IPS-20b (cell line): ENCODE data around the gene PLXND1.
A peak's percentile ranks its signal among the peaks of the same experiment; 100 is the strongest.

Source experiments
- H3K27ac ChIP-seq: one replicate; pipeline ENCODE4 v1.5.1; 2013; ENCODE audit warnings: low read length
- H3K27me3 ChIP-seq: 2 replicates; pipeline ENCODE4 v1.6.1; 2013; ENCODE audit warnings: mild to moderate bottlenecking, low read length, inconsistent platforms; ENCODE audit not compliant: insufficient read depth
- H3K36me3 ChIP-seq: 2 replicates; pipeline ENCODE4 v1.6.1; 2013; ENCODE audit warnings: low read depth, mild to moderate bottlenecking, inconsistent platforms, low read length, moderate library complexity; ENCODE audit not compliant: insufficient read depth
- H3K4me1 ChIP-seq: 2 replicates; pipeline ENCODE4 v1.6.1; 2013; ENCODE audit warnings: mild to moderate bottlenecking, control low read depth, inconsistent platforms, low read length, moderate library complexity; ENCODE audit not compliant: insufficient read depth
- H3K4me3 ChIP-seq: 2 replicates; pipeline ENCODE4 v1.5.1; 2013; ENCODE audit warnings: mild to moderate bottlenecking, low read length, inconsistent platforms
- H3K9ac ChIP-seq: 2 replicates; pipeline ENCODE4 v1.6.1; 2013; ENCODE audit warnings: low read depth, mild to moderate bottlenecking, inconsistent platforms, low read length, moderate library complexity
- H3K9me3 ChIP-seq: 2 replicates; pipeline ENCODE4 v1.6.1; 2013; ENCODE audit warnings: mild to moderate bottlenecking, low read depth, low read length, inconsistent platforms; ENCODE audit not compliant: insufficient read depth

Gene PLXND1

DNA sequence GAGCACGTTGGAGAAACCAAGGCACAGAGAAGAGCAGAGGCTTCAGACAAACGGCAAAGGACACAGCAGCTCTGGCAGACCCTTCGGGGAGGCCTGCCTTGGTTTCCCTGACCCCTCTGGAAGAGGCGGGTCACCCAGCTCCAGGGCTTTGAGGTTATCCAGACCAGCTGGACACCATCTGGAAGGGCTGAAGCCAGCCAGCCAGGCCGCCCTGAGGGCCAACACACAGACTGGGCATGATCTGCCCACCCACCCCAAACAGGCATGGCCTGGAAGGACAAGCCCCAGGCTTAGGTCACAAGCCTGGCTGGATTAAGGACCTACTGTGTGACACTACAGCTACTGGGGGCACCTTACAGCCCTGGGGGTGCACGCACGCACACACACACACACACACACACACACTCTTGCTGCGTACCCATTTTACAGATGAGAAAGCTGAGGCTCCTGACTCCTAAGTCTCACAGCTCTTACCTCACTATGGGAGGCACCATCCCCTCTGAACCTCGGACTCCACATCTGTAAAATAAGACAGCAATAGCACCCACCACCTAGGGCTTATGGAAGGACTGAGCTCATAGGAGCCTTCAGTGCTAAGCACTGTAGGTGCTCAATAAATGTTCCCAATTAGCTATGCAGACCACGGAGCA lies 10.8 kb downstream of the PLXND1 start:
- Histone ChIP-seq H3K36me3 (no peaks in the 10 kb centered on the region), H3K9ac (no peak overlapping the region), H3K4me3 (no peak overlapping the region), H3K4me1 (peaks cover 53% of the 10 kb centered on the region), H3K27ac (no peak overlapping the region), H3K9me3 (no peaks in the 10 kb centered on the region), H3K27me3 (no peaks in the 10 kb centered on the region)

DNA sequence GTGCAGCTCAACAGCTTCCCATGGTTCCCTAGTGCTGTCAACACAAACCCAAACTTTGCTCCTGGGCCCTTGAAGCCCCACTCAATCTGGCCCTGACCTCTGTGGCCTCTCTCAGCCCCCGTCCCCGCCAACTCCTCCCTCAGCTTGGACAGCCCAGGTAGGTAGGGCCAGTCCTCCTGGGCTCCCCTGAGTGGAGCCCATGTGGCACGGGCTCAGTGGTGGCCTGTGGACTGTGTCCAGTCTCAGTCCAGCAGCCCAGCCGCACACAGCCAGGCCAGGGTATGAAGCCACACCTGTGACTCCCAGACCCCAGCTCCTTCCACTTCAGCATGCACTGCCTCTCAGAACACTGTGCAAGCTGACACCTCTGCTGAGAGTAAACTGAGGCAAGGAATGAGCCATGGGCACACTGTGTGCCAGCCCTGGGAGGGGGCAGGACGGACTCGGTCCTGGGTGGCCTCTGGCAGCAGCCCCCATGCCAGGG lies 11.5 kb downstream of the PLXND1 start:
- H3K9ac ChIP-seq = no peak overlapping the region
- H3K4me3 ChIP-seq = no peak overlapping the region
- no peaks in the 10 kb centered on the region for H3K36me3 ChIP-seq
- H3K9me3 ChIP-seq = no peaks in the 10 kb centered on the region
- H3K4me1 ChIP-seq = peaks cover 54% of the 10 kb centered on the region
- H3K27ac ChIP-seq = no peak overlapping the region
- no peaks in the 10 kb centered on the region for H3K27me3 ChIP-seq

DNA sequence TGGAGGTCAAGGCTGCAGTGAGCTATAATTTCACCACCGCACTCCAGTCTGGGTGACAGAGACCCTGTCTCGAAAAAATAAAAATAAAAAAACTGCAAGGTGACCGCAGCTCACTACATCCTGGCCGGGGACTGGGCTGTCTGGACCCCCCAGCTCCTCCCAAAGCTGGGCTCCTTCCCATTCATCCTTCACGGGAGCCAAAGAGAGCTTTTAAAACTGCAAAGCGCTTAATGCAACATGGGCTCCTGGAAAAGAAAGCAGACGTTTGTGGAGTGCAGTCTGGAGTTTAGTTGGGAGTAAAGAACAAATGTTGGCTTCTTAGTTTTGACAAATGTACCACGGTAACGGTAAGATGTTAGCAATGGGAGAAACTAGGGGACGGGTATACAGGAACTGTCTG lies 12.1 kb downstream of the PLXND1 start:
- Histone ChIP-seq H3K36me3 (no peaks in the 10 kb centered on the region), H3K4me3 (no peak overlapping the region), H3K4me1 (peaks cover 53% of the 10 kb centered on the region), H3K9ac (peak overlapping the region; percentile 38; the same call in 1 of the 2 replicates), H3K27me3 (no peaks in the 10 kb centered on the region), H3K9me3 (no peaks in the 10 kb centered on the region), H3K27ac (no peak overlapping the region)

DNA sequence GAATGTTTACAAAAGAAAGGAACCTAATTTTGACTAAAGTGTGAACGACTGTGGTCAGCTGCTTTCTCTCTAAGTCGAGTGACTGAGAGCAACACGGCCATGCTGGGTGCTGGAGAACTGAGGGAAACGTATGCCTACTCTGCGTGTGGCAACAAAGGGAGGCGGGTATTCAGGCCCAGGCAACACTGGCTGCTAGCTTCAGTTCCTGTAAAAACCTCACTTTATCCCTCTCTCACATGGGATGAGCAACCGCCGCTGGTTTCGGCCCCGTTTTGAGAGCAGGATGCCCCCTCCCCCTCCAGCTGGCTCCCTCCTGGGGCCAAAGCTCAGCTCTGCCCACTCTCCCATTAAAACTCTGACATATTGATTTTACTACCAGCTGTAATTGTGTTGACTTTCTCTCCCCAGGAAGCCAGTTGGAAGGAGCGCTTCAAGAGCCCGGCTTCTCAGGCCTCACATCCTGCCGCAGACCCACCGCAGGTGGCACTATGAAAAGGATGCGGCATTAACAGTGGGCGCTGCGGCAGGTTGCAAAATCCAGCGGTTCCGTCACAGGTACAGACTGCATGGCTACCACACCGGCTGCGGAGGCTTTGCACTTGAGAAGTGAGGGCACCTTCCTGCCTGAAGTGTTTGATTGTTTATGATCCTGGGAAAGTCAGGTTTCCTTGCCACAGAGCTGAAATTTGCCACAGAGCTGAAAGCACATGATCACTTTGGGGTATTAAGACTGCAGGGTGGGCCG lies 12.7 kb downstream of the PLXND1 start:
- Histone ChIP-seq H3K4me1 (peaks cover 53% of the 10 kb centered on the region), H3K27me3 (no peaks in the 10 kb centered on the region), H3K36me3 (no peaks in the 10 kb centered on the region), H3K9me3 (no peaks in the 10 kb centered on the region), H3K27ac (no peak overlapping the region), H3K9ac (peak overlapping the region; percentile 38; the same call in 1 of the 2 replicates), H3K4me3 (peak overlapping the region; percentile 23; the same call in 1 of the 2 replicates)

DNA sequence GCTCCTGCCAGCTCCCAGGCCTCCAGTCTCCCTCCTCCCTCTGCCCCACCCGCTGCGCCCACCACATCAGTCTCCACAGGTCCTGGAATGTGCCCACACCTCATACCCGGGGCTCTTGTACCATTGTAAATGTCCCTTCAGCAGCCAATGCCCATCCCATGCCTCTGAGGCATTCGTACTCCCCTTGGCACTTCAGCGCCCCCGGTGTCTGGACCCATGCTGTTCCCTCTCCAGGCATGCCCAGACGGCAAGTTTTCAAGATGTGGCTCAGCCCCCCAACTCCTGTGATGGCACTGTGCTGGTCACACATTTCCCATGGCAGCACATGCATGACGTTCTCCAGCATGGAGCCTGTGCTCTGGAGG lies 13.3 kb downstream of the PLXND1 start:
- Histone ChIP-seq H3K4me1 (peaks cover 53% of the 10 kb centered on the region), H3K4me3 (peak overlapping the region; percentile 29; the same call in 1 of the 2 replicates), H3K27me3 (no peaks in the 10 kb centered on the region), H3K9ac (peak overlapping the region; percentile 32; the same call in 1 of the 2 replicates), H3K9me3 (no peaks in the 10 kb centered on the region), H3K36me3 (no peaks in the 10 kb centered on the region), H3K27ac (no peak overlapping the region)

DNA sequence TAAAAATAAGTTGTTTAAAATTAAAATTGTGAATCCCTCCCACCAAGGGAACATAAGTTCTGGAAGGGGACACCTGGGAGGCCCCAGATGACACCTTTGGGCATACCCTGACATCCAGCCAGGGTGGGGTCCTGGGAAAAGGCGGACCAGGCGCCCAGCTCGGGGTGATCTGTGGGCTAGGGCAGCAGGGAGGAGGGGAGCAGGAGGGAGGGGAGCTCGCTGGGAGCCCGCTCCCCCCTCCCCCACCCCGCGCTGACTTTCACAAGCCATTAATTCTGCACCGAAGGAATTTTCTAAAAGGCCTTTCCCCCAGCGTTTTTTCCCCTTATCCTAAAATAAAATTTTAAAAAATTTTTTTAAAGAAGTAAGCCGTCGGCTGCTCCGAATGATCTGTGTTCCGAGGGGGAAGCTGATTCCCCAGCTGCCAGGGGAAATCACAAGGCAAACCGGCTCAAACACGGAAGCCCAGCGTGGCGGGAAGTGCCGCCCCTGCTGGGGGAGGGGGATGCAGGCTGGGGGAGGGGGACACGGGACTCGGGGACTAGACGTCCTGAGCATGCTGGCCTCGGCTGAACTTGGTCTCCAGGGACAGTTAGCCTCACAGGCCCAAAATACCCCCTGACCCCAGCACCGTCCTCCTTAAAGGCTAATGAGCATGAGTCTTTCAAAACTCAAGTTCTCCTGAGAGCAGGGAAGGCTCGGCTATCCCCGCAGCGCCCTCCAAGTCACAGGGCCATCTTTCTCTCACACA lies 13.9 kb downstream of the PLXND1 start:
- Histone ChIP-seq H3K27ac (no peak overlapping the region), H3K36me3 (no peaks in the 10 kb centered on the region), H3K4me3 (peak overlapping the region; percentile 29; the same call in 1 of the 2 replicates), H3K9me3 (no peaks in the 10 kb centered on the region), H3K27me3 (no peaks in the 10 kb centered on the region), H3K9ac (peak overlapping the region; percentile 59; the same call in 1 of the 2 replicates), H3K4me1 (peaks cover 47% of the 10 kb centered on the region)

DNA sequence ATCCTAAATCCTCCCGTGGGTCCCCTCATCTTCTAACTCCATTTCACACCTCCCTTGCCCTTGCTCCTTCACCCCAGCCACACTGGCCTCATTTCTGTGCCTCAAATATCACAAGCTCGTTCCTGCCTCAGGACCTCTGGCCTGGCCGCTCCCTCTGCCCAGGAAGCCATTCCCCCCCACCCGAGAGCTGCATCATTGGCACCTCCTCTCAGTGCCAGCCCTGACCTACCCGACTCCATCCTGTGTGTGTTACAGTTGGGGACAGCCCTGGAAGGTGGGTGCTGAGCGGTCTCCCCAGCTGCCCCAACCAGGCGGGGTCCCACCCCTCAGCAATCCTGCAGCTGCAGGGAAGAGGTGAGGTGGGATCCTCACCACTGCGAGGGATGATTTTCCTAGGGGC lies 14.5 kb downstream of the PLXND1 start:
- Histone ChIP-seq H3K9ac (peak overlapping the region; percentile 59; the same call in 1 of the 2 replicates), H3K27ac (no peak overlapping the region), H3K4me3 (peak overlapping the region; percentile 29; the same call in 1 of the 2 replicates), H3K4me1 (peaks cover 42% of the 10 kb centered on the region), H3K9me3 (no peaks in the 10 kb centered on the region), H3K27me3 (no peaks in the 10 kb centered on the region), H3K36me3 (no peaks in the 10 kb centered on the region)

DNA sequence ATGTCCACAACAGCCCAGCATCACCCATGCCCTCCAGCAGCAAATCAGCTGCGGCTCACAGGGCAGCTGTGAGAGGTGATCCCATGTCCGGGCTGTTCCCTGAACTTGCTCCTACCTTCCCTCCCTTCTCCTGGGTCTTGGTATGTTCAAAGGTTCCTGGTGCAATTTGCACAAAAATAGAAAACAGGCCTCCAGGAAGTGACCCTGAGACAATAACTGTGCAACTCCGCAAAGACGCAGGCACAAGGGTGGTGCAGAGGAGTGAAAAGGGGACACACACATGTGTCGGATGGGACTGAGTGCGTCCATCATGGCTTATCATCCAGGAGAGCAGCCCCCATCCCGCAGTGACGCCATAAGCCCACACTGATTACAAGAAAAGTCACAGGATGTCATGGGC lies 16.3 kb downstream of the PLXND1 start:
- Histone ChIP-seq H3K4me1 (peaks cover 32% of the 10 kb centered on the region), H3K9me3 (no peaks in the 10 kb centered on the region), H3K4me3 (no peak overlapping the region), H3K27me3 (no peaks in the 10 kb centered on the region), H3K9ac (no peak overlapping the region), H3K36me3 (peaks cover 4% of the 10 kb centered on the region; the same call in 1 of the 2 replicates), H3K27ac (peak overlapping the region; percentile 20)

DNA sequence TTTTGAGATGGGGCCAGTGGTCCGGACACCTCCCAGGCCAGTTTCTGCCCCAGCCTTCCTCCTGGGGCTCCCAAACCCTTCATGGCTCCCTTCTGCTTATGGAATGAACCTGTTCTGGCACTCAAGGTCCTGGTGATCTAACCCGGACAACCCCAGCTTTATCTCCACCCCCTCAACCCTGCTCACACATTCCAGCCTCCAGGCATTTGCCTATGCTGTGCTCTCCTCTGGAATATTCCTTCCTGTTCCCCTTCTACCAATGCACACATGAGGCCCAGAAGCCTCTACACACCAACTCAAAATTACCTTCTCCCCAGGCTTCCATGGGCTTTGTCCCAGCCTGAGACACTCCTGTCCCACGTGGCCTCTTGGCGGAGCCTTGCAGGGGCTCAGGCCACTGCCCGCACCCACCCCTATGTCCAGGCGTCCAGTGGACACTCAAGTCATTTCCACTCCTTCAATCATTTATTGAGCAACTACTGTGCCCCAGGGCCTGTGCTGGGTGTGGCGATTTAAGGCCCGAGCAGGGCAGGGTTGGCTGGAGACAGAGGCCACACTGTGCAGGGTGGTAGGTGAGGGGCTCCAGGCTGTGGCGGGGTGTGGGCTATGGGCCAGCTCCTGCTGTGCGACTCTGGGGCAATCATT lies 18.8 kb downstream of the PLXND1 start:
- H3K27me3 ChIP-seq = no peaks in the 10 kb centered on the region
- no peak overlapping the region for H3K27ac ChIP-seq
- H3K9ac ChIP-seq = no peak overlapping the region
- H3K4me1 ChIP-seq = peaks cover 16% of the 10 kb centered on the region
- H3K9me3 ChIP-seq = no peaks in the 10 kb centered on the region
- H3K36me3 ChIP-seq = peaks cover 4% of the 10 kb centered on the region; the same call in 1 of the 2 replicates
- H3K4me3 ChIP-seq = no peak overlapping the region

DNA sequence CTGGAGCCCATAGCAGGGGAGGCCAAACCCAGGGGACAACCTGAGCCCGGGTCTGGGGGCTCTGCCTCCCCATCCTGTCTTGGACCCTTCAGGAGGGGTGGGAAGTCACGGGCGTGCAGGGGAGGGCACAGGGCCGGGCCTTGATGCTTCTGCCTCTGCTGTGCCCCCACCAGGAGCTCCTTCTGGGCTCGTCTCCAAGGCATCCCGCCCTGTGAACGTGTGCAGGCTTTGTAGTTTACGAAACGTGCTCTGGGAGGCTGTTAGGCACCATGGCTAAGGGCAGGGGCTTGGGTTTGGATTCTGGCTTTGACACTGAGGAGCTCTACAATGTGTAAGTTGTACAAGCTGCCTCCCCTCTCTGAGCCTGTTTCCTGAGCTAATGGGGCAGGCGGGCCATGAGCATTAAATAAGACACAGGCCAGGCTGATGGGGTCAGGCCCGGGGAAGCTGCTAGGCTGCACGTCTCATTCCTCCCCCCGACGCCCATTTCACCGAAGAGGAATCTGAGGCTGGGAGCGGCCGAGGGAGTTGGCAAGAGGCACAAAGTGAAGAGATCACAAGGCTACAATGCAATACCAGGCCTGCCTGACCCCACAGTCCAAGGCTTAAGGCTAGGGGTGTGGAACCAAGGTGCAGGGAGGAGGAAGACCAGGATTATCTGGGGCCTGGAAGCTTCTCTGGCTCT lies 19.6 kb downstream of the PLXND1 start:
- Histone ChIP-seq H3K9me3 (no peaks in the 10 kb centered on the region), H3K27ac (no peak overlapping the region), H3K27me3 (no peaks in the 10 kb centered on the region), H3K4me1 (peaks cover 11% of the 10 kb centered on the region; the same call in 1 of the 2 replicates), H3K9ac (no peak overlapping the region), H3K36me3 (peaks cover 4% of the 10 kb centered on the region; the same call in 1 of the 2 replicates), H3K4me3 (no peak overlapping the region)
